GM19324 (cell line): ENCODE measurements around the gene SRD5A1.

Source experiments
- ATAC-seq: cut with Tn5 transposase; IDR thresholded peaks from one replicate; pipeline ENCODE4 v1.9.1; 2021; ENCODE audit warnings: mild to moderate bottlenecking, moderate library complexity; ENCODE audit not compliant: unreplicated experiment, low FRiP score

The SRD5A1 gene, protein sequence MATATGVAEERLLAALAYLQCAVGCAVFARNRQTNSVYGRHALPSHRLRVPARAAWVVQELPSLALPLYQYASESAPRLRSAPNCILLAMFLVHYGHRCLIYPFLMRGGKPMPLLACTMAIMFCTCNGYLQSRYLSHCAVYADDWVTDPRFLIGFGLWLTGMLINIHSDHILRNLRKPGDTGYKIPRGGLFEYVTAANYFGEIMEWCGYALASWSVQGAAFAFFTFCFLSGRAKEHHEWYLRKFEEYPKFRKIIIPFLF

DNA sequence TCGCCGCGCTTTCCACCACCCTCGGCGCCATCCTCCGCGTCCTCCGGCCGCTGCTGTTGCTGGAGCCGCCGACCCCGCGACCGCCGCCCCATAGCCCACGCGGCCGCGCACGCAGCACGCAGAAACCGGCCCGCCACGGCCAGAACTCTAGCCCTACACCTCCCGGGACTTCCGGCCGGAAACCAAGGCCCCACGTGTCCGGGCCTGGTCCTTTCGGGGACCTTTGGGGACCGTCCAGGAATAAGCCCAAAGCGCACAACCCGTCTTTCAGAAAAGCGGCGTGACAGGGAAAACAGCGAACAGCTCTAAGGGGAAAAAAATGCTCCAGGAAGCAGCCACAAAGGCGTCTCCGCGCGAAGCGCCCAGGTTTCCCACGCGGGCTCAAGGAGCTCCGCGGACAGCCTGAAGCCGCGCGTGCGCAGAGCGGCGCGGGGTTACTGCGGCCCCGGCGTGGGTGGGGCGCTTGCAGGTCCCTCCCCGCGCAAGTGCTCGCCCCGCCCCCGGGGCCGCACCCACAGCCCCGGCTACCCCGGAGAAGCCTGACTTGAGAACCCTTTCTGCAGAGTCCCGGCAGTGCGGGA lies at the start of gene SRD5A1, which contains the start of gene NSUN2:
Gene SRD5A1, plus strand, starts transcription at position 553 of the 581 bp plus-strand sequence. CDS start 137 bp downstream, outside the sequence.
Gene NSUN2, minus strand, starts transcription at position 157 of the 581 bp plus-strand sequence. Its CDS starts 65 bp downstream, at position 92.
- peak; percentile 91 for ATAC-seq

DNA sequence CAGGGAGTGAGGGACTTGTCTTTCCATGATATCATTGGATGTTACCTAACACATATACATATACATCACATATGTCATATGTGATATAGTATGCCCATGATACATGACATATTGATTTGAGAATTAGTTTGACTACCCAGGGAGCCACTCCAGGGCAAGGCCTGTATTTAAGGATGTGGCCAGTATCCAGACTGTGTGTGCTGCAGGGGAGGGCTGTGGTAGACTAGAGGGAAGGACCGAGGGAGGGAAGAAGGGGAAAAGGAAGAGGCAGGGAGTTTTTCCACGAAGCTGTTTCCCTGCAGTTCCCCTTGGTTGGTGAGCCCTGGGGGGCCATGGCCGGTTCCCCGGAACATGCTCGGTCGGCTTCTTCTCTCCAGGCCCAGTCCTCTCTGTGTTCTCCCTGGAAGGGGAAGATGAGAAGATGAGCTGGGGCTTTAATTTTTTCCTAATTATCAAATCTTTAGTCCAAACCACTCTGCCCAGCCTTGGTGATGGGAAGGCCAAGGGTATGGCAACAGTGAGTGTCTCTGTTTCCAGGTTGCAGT lies 49.1 kb upstream of the SRD5A1 start:
- ATAC-seq, result no peak

DNA sequence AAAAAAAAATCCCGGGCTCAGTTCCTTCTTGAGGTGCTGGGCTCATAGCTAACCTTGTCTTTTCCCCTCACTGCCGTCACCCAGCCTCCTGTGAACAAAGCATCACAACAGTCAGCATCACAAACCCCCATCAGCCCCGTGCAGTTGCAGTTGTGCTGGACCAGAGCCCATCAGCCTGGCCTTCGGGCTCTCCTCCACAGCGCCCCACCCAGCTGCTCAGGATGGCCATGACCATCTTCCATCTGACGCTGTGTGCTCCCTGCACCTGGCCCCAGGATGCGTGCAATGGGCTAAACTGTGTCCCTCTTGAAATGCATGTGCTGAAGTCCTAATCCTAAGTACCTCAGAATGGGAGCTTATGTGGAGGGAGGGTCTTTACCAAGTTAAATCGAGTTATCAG lies 48.5 kb upstream of the SRD5A1 start:
- ATAC-seq, result no peak

GRCh38 chr5:6585168-6585567 lies 48.1 kb upstream of the SRD5A1 start:
- no peak for ATAC-seq

DNA sequence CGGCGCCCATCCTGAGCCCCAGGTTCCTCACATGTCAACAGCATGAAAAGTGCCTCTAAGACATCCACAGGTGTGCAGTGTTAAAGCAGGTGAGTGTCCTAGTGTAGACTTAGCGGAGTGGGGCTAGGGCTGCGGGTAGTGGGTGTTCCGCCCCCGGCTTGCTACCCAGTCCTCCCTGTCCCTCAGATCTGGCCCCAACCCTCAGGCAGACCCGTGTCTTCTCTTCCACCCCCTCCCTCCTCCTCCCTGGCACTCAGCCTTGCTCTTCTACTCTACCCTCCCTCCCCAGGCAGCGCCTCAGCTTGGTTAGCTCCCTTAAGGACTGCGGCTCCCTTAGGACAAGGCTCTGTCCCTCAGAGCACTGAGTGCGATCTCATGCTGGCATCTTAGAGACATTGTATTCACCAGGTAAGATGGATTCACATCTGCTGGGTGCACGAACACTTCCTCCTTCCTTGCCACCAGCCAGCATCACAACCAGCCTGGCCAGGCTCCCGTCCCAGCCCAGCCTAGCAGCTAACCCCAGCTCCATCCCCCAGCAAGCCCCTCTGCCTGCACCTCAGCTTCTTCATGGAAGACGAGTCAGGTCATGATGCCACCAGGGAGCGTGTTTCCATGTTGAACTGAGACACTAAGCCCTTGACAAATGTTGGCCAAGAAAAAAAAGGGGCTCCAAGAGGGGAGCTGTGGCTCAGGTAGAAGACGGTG lies 47.1 kb upstream of the SRD5A1 start:
- ATAC-seq, result no peak

- no peak for ATAC-seq
Measured at GRCh38 chr5:6586647-6587042, 46.6 kb upstream of the SRD5A1 start.

GRCh38 chr5:6587171-6587570 lies 46.1 kb upstream of the SRD5A1 start:
- ATAC-seq, result no peak

- ATAC-seq, result no peak
Measured at GRCh38 chr5:6590581-6590980, 42.7 kb upstream of the SRD5A1 start.

DNA sequence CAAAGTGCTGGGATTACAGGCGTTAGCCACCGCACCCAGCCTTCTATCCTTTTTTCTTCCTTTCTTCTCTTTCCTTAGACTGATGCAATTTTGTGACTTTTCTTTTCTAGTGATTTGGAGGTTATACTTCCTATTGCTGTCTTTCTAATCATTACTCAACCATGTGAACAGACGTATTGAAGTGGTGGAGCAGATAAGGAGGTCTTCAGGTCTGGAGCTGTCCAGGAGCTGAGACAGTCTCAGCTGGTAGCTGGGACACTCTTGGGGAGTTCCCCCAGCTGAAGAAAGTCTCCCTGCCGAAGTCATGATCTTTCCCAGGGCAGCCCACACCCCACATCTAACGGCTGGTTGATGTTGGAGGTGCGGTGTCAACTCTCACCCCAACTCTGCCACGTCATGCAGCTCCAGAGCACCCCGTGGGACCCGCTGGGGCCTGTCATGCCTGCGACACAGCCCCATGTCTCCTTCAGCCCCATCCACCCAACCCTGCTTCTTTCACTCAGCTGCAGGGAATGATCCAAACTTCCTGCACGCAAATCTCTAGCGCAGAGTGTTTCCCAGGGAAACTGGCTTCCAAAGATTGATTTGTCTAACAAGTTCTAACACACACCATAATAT lies 41.5 kb upstream of the SRD5A1 start:
- no peak for ATAC-seq

DNA sequence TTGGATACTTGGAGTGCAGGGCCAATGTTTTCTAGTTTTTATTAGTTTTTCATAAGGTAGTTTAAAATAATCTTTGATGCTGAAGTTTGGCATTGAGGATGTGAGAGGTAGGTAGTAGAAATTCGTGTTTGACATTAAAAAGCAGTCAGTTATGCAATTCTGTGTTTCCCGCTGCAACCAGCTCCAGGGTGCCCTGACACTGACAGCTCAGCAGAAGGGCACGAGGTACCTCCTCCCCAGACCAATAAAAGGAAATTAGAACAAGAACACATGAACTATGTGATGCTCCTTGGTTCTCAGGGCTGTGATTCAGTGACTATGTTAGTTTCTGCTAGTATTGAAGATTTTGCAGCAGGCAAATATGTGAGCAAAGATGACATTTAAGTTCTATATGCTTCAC lies 40.6 kb upstream of the SRD5A1 start:
- no peak for ATAC-seq

DNA sequence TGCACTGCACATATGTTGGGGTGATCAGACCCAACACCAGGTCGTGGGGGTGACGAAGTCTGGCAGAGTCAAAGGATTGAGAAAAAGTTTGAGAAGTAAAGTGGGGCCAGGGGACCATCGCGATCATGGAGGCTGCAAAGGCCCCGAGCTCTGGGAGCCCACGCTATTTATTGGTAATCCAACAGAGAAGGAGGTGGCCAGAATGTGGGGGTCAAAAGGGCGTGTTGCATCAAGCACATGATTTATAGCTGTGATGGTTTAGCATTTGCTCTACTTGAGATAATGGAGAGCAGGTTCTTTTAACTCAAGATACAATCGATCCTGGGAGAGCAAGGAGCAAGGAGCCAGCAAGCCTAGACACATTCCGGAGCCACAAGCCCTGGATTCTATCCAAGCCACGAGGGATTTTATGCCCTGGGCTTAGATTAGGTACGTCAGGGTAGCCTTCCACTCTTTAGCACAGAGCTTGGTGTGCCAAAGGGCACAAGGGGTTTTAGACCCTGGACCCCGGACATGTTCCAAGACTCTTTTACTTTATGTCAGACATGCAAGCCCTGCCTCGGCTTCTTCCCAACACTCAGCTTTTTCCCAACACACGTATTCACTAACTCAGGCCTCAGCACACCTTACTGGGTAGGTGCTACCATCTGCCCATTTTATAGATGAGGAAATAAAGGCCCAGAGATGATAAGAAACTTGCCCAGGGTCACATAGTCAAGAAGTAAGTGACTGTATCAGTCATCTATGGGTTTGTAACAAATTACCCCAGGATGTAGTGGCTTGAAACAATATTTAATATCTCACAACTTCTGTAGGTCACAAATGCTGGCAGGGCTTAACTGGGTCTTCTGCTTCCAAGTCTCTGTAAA lies 39.9 kb upstream of the SRD5A1 start:
- ATAC-seq, result no peak

DNA sequence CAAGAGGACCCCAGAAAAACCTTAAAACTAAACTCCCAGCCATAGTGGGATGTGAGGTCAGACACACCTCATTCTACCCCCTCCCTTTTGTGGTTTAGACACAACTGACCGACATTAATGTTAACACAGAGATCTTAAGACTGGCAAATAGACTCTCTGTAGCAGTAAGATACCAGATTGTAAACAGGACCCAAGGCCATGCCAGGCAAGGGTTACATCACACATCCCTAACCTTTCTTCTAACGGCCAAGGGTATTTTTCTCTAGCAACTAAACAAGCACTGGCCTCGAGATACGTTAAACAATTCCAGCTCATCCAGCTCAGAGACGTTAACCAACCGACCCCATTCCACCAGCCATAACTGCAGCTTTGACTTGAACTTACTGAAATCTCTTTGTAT lies 39.2 kb upstream of the SRD5A1 start:
- no peak for ATAC-seq

- no peak for ATAC-seq
Measured at GRCh38 chr5:6595405-6595804, 37.8 kb upstream of the SRD5A1 start.

DNA sequence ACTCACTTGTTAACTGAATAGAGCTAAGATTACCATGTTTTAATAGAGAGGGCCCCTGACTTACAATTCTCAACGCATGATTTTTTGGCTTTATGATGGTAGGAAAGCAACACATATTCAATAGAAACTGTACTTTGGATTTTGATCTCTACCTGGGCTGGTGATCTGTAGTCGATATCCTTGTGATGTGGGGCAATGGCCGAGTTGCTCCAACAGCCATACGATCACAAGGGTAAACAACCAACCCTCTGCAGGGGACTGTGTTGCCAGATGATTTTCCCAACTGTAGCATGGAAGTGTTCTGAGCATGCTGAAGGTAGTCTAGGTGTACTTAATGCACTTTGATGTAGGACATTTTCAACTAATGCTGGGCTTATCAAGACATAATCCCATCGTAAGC lies 36.9 kb upstream of the SRD5A1 start:
- ATAC-seq, result no peak

GRCh38 chr5:6597557-6597956 lies 35.7 kb upstream of the SRD5A1 start:
- ATAC-seq, result no peak

GRCh38 chr5:6598351-6598900 lies 34.8 kb upstream of the SRD5A1 start:
- ATAC-seq, result no peak

DNA sequence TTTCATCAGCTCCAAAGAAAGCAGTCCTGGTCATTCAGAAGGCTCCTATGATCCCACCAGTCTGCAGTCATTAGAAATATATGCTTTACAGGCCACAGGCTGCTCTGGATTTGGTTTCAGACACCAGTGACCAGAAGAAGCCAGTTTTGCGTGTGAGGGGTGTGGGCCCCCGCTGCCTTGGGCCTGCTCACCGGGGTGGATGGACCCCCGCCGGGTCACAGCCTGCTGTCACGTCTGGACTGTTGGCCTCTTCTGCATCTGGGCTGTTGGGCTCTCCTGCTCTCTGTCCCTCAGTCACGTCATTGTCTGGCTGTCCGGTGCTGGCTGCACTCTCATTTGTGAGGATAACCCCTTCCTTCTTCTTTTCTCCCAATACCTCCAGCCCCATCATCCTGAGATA lies 33.5 kb upstream of the SRD5A1 start:
- ATAC-seq, result no peak

DNA sequence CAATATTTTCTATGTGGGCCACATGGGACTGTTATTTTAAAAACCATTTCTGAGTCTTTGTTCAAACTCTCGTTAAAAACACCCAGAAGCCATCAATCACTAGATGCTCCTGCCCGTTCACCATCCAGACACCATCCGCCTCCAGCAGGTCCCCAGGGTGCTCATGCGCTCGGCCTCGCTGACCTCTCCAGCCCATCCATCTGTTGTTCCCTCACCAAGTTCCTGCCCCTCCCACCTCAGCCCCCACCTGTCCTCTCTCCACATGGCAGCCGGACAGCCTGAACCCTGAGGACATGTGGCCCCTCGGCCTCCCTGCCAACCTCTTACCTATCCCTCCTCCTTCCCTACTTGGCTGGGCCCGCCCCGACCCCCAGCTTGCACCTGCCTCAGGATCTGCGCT lies 32.0 kb upstream of the SRD5A1 start:
- ATAC-seq, result no peak

DNA sequence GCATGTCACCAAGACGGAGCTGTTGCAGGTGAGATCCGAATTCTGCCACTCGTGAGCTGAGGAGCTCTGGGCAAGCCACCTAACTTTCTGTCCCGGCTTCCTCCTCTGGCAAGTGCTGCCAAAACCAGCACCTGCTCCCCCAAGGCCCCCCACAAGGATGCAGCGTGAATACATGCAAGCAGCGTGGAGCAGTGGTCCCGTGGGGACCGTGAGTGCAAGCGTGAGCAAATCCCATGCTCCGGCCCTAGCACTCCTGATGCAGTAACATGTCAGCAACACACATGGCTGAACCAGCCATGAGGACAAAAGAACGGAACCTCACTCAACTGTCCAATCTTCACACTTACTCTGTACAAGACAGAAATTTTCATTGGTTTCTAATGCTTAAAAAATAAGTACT lies 31.4 kb upstream of the SRD5A1 start:
- no peak for ATAC-seq

GRCh38 chr5:6602441-6602840 lies 30.8 kb upstream of the SRD5A1 start:
- no peak for ATAC-seq
